ENCODE data around the gene ASRGL1.
A peak's percentile ranks its signal among the peaks of the same experiment; 100 is the strongest.

- peak; percentile 59 to 76 (median 65) for TF ChIP-seq CTCF (IDR thresholded peaks at IDR 0.05)
- no peak for TF ChIP-seq EP300 (IDR thresholded peaks at IDR 0.05)
- TF ChIP-seq POLR2AphosphoS5 (IDR thresholded peaks at IDR 0.05), result no peak
These were observed 3.1 kb downstream of the ASRGL1 start for GRCh38 chr11:62340269-62340901.

Data from esophagus muscularis mucosa (tissue), 4 donors.